Activated CD4-positive, alpha-beta T cell treated with anti-CD3 and anti-CD28 coated beads, Interleukin-10, Interleukin-2, amounts not matched to agents 100 ng/mL and 50 ng/mL, durations not matched to agents 16 hours and 8 hours (primary cell): ENCODE measurements around the gene MTSS2.

Experiments used
- DNase-seq: peaks from one replicate; pipeline ENCODE4 v3.0.0-alpha.2; 2020

Gene MTSS2

DNA sequence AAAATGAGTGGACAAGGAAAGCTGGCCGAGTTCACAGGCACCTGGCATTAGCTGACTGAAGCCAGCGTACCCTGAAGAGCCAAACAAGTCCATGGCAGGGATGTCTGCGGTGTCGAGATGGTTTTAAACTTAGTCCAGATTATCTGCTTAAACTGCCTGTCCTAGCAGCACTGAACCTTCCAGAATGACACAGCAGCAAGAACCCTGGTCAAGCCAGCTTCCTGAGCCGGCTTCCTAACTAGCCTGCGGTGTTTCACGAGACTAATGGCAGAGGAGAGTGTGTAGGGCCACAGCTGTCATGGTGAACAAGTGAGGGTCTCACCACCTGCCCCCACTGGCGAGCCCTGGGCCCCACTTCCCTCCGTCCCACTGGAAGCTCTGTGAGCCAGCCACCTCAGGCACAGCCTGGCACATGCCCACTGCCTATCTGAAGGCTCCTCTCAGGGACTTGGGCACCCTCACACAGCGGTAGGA lies 28.8 kb upstream of the MTSS2 start:
- no peak for DNase-seq

DNA sequence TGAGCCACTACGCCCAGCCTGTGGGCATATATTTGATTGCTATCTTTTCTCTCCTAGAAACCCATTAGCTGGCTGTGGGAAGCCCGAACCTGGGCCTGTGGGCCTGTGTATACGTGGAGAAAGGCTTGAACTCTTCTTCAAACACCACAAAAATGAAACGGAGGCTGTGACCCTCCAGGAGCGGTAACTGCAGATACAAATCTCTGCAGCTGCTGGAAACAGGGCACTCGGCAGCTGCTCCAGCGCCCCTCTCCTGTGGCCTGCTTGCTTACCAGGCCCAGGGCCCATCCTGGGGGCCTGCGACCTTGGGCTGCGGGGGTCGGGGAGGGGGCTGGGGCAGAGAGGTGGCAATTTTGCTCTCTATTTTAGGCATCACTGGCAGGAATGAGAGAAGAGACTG lies 28.0 kb upstream of the MTSS2 start:
- DNase-seq = no peak

DNA sequence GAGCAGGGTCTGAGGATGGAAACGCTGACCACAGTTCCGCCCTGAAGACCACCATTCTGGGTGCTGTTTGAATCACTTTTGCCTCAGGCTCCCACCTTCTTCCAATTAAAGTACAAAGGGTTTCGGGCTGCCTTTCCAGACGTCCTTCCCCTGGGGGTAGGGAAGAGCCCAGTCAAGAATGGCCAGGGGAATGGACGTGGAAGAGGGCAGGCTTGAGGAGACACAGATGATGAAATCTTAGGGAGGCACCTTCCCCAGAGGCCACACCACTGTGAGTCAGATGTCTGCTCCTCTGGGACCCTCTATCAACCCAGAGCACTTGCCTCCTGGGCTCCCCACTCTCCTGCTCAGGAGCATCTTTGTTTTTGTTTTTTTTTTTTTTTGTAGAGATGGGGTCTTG lies 27.5 kb upstream of the MTSS2 start:
- no peak for DNase-seq

DNA sequence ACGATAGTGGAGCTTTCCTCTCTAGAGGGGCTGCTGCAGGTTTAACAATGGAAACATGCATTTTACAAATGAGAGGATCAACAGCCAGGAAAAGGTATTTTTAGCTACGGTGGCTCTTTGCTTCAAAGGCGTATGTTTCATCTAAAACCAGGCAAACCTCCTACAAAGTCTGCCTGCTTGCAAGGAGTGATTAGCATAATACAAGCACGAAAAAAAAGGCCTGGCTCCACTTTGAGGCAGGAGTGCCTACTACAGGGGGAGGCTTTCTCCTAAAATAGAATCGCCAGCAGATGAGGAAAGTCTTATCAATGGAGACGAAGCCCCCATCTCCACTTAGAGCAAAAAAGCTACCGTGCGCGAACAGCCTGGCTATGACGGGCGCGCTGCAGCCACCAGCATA lies 27.1 kb upstream of the MTSS2 start:
- DNase-seq = no peak

DNA sequence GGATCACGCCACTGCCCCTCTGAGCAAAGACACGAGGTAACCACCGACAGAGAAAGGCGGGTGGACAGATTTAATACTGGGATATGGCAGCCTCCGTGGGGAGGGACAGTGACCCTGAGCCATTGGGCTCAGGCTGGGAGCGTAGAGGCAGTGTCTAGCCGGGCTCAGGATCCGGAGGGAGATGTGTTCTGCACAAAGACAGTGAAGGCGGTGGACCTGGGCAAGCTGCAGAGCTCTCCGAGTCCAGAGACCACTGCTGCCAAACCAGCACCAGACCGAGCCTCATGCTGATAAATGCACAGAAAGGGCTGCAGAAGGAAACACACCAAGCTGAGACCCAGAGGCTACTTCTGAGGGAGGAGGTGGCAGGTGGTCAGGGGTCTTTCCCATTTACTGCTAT lies 26.5 kb upstream of the MTSS2 start:
- DNase-seq = no peak

GRCh38 chr16:70711211-70712031 lies 25.6 kb upstream of the MTSS2 start:
- no peak for DNase-seq

- DNase-seq = no peak
Measured at GRCh38 chr16:70710422-70711210, 24.8 kb upstream of the MTSS2 start.

DNA sequence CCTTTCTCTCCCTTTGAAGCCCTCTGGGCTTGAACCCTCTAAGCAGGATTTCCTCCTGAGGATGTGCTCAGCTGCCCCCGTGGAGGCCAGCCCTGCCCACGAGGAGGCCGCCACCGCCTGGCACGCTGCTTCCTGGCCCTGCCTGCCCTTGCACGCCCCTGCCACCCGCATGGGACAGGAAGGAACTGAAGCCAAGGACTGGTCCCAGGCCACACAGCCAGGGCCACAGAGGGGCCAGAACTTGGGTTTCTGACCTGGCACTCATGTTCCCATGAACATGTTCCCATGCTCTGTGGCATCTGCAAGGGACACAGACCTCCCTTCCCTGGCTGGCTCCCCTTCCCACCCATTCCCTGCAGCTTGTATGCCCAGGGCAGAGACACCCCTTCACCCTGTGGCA lies 24.1 kb upstream of the MTSS2 start:
- DNase-seq = no peak

- no peak for DNase-seq
Measured at GRCh38 chr16:70709457-70709856, 23.6 kb upstream of the MTSS2 start.

DNA sequence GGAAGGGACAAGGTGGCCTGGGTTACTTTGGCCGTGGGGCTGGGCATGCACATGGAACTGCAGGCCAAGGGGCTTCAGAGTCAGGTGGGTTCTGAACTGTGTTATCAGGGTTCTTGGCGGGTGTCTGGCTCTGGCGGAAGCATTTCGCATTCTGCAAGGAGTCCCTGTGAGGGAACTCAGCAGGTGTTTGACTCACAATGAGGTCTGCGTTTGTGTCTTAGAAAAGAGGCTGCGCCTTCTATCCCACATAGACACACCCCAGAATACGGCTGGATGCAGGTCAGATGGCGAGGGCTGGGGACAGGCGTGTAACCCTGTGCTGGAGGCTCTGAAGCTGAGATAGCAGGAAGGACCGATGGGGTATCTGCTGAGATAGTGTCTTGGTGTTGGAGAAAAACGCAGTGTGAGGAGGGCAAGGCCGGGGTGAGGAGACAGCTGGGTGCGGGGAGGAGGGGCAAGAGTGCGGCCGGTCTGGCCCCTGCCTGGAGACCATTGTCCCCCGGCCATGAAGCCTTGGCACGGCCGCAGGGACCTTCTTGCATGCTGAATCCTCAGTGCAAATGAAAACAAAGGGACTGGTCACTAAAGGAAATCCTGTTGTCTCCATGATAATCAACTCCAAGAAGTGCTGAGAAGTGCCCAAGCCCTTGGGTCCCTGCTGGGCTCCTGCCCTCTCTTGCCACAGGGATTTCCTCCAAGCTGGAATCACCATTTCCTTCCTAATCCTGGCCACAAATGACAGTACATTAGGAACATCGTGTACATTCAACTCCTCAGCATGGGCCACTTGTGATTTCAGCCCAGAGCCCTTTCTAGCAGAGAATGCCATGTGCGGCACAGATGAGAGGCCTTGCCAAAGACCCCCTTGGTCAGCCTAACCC lies 22.8 kb upstream of the MTSS2 start:
- DNase-seq = no peak

GRCh38 chr16:70706948-70707465 lies 21.2 kb upstream of the MTSS2 start:
- no peak for DNase-seq

GRCh38 chr16:70705056-70705455 lies 19.2 kb upstream of the MTSS2 start:
- no peak for DNase-seq

DNA sequence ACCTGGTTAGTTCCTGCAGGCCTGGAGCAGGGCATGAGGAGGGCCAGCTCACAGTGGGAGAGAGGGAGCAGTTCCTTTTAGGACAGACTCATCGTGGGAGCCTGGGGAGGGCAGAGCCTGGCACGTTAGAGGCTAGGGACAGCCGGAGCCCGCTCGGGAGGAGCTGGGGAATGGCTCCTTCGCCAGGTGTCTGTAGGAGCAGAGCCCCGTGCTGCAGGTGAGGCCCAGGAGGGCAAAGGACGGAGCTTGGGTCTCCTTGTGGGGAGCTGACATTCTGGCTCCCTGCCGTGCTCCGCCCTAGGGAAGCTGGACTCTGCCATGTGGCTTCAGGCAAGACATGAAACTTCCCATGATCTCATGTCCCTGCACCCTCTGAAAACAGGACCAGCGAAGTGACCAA lies 18.7 kb upstream of the MTSS2 start:
- DNase-seq = no peak

DNA sequence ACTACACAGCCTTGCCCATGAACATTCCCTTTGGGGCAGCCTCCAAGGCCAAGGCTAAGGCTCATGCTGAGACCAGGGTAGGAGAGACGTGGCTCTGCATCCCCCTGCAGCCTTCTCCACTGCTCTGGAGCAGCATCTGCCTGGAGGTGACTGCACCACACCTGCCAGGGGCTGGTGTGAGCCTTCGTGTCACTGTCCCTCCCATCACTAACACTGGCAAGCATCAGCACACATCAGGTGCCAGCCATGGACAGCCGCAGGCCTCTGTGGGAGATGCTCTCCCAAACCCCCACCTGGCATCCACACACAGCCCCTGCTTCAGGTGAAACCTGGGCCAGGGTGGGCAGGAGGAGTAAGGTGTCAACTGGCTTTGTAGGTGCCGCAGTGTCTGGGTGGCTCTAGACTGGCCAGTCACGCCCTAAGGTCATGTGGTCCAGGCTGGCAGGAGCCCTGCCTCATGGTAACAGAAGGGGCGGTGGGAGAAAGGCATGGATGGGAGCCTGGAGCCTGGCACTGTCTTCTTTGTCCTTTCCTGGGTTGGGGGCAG lies 18.1 kb upstream of the MTSS2 start:
- DNase-seq = no peak

DNA sequence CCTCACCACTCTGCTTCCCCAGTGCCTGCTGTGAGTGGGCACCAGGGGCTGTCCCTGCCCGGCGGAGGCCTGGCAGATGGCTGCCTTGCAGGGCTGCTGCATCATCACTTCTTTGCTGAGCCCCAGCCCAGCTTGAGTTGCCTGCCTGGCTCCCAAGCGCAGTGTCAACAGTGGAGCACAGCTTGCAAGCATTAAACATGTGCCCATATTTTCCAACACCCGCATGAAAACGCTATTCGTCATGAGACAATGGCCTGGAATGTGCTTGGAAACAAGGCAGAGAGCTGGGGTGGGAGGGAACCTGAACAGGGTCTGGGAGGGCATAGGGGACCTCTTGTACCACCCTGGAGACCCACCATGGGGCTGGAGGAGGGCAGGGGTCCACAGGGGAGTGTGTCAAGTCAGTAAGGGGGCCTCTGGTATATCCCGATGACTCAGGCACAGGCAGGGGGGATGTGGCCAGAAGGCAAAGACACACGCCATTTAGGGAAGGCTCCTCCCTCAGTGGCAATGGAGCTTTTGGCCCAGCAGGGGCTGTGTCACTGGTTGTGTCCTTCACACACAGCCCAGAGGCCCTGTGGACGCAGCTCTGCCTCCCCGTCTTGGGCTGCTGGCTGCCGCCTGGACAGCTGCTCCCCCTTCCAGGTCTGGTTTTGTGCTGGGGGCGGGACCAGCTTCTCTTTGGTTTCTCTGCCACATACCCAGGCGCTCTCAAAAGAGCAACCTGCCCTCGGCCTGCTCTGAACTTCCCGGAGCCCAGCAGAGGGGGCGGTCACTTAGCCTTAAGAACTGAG lies 17.4 kb upstream of the MTSS2 start:
- DNase-seq = no peak

DNA sequence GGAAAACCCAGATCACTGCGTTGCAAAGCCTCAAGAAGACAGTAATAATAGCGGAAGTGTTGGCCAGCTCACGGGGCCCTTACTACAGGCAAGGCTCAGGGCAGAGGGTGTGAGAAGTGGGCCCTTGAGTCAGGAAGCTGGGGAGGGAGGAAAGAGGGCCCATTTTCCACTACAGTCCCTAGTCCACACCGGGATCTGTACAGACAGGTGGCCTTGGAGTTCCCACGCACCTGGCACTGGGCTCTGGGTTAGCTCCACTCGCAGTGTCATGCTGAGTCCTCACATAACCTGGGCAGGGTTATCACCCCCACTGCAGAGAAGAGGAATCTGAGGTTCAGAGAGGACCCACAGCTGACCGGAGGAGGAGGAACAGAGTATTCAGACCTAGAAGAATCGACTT lies 16.8 kb upstream of the MTSS2 start:
- no peak for DNase-seq

DNA sequence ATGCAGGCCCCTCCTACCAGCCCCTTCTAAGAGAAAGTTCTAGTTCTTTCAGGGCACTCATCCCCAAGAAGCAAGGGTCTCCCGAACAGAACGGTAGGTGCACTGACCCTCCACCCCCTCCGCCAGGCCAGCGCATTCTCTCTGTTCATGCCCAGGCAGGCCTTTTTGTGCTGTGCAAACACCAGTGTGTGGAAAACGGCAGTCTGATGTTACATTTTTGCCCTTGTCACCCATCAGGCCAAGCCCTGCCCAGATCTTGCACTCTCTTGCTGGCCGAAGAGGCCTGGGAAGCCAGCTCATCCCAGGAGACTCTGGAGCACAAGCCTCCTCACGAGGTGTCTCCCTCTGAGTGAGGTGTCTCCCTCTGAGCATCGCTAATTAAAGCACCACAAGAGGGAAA lies 16.1 kb upstream of the MTSS2 start:
- DNase-seq = no peak

DNA sequence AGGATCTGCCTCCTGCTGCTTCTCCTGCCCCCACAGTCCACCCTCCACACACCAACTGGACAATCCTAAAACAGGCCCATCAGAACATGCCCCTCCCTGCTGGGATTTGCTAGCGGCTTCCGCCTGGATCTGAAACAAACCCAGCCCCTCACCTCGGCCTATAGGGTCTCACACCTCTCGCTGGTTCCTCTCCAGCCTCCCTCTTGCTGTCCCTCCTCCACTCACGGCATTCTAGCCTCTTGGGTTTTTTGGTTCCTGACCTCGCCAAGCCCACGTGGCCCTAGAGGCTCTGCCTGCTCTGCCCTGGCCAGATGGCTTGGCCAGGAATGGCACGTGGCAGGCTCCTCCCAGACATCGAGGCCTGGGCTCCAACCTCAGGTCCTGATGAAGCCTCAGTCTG lies 15.7 kb upstream of the MTSS2 start:
- DNase-seq = no peak

- DNase-seq = no peak
Measured at GRCh38 chr16:70701036-70701435, 15.2 kb upstream of the MTSS2 start.

- DNase-seq = no peak
Measured at GRCh38 chr16:70700101-70701020, 14.5 kb upstream of the MTSS2 start.

DNA sequence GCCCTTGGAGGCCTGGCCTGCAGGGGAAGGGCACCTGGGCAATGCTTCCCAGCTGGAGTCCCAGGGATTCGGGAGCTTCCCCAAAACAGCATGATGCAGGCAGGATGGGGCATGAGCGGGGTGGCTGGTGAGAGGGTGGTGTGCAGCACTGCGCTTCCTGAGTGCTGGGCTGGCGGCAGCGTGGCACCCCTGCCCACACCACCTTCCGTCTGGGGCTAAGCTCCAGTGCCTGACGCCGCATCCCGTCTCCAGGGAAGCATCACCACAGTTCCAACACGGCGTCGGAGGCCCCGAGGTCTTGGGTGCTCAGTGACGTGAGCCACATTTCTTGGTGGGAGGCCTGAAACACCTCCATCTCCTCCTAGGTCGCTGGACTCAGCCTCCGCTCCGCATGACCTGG lies 13.8 kb upstream of the MTSS2 start:
- no peak for DNase-seq
